AG04450 (cell line): ENCODE results near the gene MESD. TPM values are rescaled to one million over a fixed set of nuclear protein-coding genes. Genes with fewer than 3 reads are reported as not detected.
A peak's percentile ranks its signal among the peaks of the same experiment; 100 is the strongest.
"Not testable (repeated sequence)": the region's sequence is repeated elsewhere in the genome, so short reads cannot be mapped to it uniquely, and the experiment has no call there.

Experiments
- CTCF ChIA-PET: fragments of 300-600, 350-600 bp; formaldehyde crosslinking; extraction: SDS; loops from one replicate; lab custom pipeline; 2022; ENCODE audit warnings: antibody characterized with exemption, inconsistent platforms; lab: Charles Lee
- POLR2A ChIA-PET: fragments of 350-600 bp; formaldehyde crosslinking; extraction: SDS; loops from one replicate; lab custom pipeline; 2021; ENCODE audit warnings: antibody characterized with exemption, inconsistent platforms; lab: Yijun Ruan, JAX
- DNase-seq: peaks from one replicate; pipeline ENCODE4 v3.0.0-alpha.2; 2011; ENCODE audit warnings: low read depth, low spot score
- H3K27ac ChIP-seq: one replicate; pipeline ENCODE4 v1.5.1; 2012; ENCODE audit warnings: low read depth, low read length, control low read depth
- H3K27me3 ChIP-seq: one replicate; pipeline ENCODE4 v1.6.0; 2012; ENCODE audit warnings: low read length; ENCODE audit not compliant: control insufficient read depth, insufficient read depth
- H3K4me3 ChIP-seq: 2 replicates; pipeline ENCODE4 v1.5.1; 2011; ENCODE audit warnings: mild to moderate bottlenecking, low read depth, low read length, control low read depth
- H3K9me3 ChIP-seq: 2 replicates; pipeline ENCODE4 v1.5.1; 2012; ENCODE audit warnings: low read length; ENCODE audit not compliant: control insufficient read depth, insufficient read depth
- CTCF ChIP-seq: IDR thresholded peaks from 2 replicates; pipeline ENCODE4 v1.5.1; 2011; ENCODE audit warnings: low read depth, low read length, control low read depth, inconsistent platforms
- polyA plus RNA-seq: library from polyadenylated mRNA; depleted of rRNA; stranded (reverse); fragments of >200 nt; gene quantifications from 2 replicates; pipeline ENCODE4 v1.2.3, GENCODE V29; 2011

Gene MESD
- polyA plus RNA-seq, 1 experiment = 23.9 TPM

- Histone ChIP-seq H3K4me3 (no peak overlapping the region), H3K27ac (no peak overlapping the region), H3K9me3 (no peaks in the 10 kb centered on the region), H3K27me3 (no peaks in the 10 kb centered on the region)
- no peak for DNase-seq
- CTCF ChIA-PET = interaction anchor here (0.7 to 5.6 kb wide), 7 partner anchors 11 to 510 kb away, joined by 3 to 51 read pairs (median 10); partner anchors contain the start of gene CEMIP
- POLR2A ChIA-PET = interaction anchor here (0.6 to 1.2 kb wide), 2 partner anchors 188 to 1442 kb away, joined by 3 to 8 read pairs; partner anchors contain the start of gene CEMIP
- TF ChIP-seq CTCF = no peak
Observed at GRCh38 chr15:80966431-80967197, 23.0 kb downstream of the MESD start.

GRCh38 chr15:80965454-80965853 is 24.2 kb downstream of the MESD start:
- POLR2A ChIA-PET, CTCF ChIA-PET, DNase-seq, H3K9me3 ChIP-seq, H3K4me3 ChIP-seq, H3K27ac ChIP-seq, H3K27me3 ChIP-seq: not testable (repeated sequence)

GRCh38 chr15:80958818-80959495 is 30.7 kb downstream of the MESD start:
- peaks cover 8% of the 10 kb centered on the region for H3K9me3 ChIP-seq
- TF ChIP-seq CTCF = no peak
- no peak for DNase-seq
- CTCF ChIA-PET = interaction anchor here (0.7 to 1.8 kb wide), 3 partner anchors 11 to 503 kb away, joined by 3 to 13 read pairs (median 6); no protein-coding TSS in a partner anchor
- no peak overlapping the region for H3K4me3 ChIP-seq
- no peak overlapping the region for H3K27ac ChIP-seq
- no peaks in the 10 kb centered on the region for H3K27me3 ChIP-seq
- POLR2A ChIA-PET = interaction anchor here (1.1 kb wide), 1 partner anchor 26 kb away, joined by 3 read pairs; no protein-coding TSS in a partner anchor

- Histone ChIP-seq H3K4me3 (no peak overlapping the region), H3K27ac (no peak overlapping the region), H3K27me3 (no peaks in the 10 kb centered on the region), H3K9me3 (peaks cover 8% of the 10 kb centered on the region)
- no peak for DNase-seq
- CTCF ChIA-PET = no interaction called here
- TF ChIP-seq CTCF = no peak
- POLR2A ChIA-PET = interaction anchor here (2.1 kb wide), 1 partner anchor 12 kb away, joined by 4 read pairs; no protein-coding TSS in a partner anchor
Observed at GRCh38 chr15:80957976-80958375, 31.6 kb downstream of the MESD start.

GRCh38 chr15:80957556-80957955 is 32.1 kb downstream of the MESD start:
- ChIA-PET CTCF (no interaction called here), POLR2A (interaction anchor here (0.5 to 2.1 kb wide), 2 partner anchors 12 to 947 kb away, joined by 3 to 4 read pairs; no protein-coding TSS in a partner anchor)
- Histone ChIP-seq H3K27ac (no peak overlapping the region), H3K27me3 (no peaks in the 10 kb centered on the region), H3K4me3 (no peak overlapping the region), H3K9me3 (peaks cover 8% of the 10 kb centered on the region)
- TF ChIP-seq CTCF = no peak
- DNase-seq = no peak

GRCh38 chr15:80955571-80956452 is 33.8 kb downstream of the MESD start:
- H3K27me3 ChIP-seq, H3K9me3 ChIP-seq, H3K27ac ChIP-seq, H3K4me3 ChIP-seq: not testable (repeated sequence)
- peak; percentile 67 for DNase-seq
- ChIA-PET CTCF (interaction anchor here (1.3 to 1.6 kb wide), 2 partner anchors 14 to 176 kb away, joined by 5 to 6 read pairs; partner anchors contain the start of gene CEMIP), POLR2A (interaction anchor here (2.1 kb wide), 1 partner anchor 14 kb away, joined by 4 read pairs; no protein-coding TSS in a partner anchor)
